ENCODE results near the gene PLA2G4B.

Gene PLA2G4B

DNA sequence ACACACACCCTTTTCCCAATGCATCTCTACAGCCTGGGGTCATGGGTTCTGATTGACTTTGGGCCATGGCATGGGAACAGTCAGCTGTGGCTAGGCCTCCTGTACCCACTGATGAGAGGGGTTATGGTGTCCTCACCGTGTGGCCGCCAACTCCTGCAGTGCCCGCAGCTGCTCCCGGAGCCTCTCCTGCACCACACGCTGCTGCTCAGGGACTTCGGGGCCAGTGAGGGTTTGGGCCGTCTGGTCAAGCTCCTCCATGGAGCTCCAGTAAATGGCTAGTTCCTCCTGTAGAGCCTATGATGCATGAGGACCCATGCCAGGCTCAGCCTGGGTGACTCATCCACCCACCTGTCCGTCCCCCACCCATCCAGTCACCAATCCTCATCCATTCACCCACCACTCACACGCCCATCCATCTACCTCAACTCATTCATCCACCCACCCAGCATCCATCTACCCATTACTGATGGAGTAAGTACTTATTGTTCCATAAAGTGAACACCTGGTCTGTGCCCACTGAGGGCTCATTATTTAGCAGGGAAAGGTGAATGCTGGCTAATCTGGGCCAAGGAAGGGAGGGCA is 33.6 kb downstream of the PLA2G4B start:
- DNase-seq = no peak

DNA sequence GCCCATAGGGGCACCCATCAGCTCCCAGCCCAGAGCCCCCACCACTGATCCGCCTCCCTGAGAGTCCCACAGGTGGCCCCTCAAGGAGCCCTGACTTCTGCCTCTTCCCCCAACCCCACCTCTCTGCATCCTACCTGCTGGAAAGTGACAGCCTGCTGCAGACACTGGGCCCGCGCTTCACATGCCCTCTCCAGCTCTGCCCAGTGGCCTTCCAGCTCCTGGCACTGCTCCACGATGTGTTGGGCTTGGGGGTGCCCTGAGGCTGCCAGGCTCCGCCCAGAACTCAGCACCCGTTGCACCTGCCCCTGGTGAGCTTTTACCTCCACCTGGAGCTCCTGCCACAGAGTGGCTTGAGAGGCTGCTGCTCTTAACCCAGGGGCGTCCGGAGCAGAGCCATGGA is 35.1 kb downstream of the PLA2G4B start:
- DNase-seq = no peak

DNA sequence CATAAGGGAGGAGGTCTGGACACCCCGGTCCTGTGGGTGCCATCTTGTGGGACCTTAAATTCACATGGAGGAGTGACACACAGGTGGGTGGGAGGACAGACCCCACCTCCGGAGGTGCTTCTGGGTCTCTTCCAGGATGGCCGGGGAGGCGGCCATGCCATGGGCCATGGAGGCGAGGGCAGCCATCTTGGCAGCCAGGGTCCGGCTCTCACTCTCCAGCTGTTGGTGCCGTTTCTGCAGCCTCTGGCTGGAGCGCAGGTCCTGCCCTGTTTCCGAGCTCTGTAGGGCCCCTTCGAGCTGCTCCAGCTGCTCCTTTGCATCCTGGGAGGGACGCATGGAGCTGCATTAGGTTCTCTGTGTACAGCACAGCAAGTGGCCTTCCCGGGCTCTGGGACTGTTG is 36.1 kb downstream of the PLA2G4B start:
- no peak for DNase-seq

DNA sequence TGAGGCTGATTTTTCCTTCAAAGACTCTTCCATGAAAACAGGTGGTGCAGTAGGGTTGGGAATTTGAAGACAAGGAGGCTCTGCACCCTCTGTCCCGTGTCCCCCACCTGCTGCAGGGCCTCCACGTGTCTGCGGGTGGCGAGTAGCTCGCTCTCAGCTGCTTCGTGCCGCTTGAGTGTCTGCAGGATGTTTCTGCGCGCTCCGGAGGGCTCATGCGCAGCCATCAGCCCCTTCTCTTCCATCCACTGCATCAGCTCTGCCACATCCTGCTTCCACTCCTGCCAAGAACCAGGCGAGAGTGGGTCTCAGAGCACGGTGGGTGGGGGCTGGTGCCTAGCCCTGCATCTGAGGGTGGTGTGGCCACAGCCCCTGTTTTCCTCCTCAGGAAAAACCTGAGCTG is 37.4 kb downstream of the PLA2G4B start:
- DNase-seq = no peak

DNA sequence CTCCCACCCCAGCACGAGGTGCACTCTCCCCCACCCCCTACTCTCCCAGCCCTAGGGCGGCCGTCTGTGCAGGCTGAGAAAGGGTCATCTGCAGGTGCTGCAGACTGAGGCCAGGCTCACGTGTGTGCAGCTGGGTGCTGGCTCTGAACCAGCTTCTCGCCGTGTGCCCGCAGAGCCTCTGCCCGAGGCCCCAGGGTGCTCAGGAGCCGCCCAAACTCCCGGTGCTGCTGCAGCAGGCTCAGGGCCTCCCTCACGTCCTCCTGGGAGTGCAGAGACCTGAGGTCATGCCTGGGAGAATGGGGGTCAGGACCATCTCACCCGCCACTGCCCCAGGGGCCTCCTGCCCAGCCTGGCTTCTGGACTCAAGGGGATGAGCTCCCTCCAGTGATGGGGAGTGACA is 38.0 kb downstream of the PLA2G4B start:
- no peak for DNase-seq

DNA sequence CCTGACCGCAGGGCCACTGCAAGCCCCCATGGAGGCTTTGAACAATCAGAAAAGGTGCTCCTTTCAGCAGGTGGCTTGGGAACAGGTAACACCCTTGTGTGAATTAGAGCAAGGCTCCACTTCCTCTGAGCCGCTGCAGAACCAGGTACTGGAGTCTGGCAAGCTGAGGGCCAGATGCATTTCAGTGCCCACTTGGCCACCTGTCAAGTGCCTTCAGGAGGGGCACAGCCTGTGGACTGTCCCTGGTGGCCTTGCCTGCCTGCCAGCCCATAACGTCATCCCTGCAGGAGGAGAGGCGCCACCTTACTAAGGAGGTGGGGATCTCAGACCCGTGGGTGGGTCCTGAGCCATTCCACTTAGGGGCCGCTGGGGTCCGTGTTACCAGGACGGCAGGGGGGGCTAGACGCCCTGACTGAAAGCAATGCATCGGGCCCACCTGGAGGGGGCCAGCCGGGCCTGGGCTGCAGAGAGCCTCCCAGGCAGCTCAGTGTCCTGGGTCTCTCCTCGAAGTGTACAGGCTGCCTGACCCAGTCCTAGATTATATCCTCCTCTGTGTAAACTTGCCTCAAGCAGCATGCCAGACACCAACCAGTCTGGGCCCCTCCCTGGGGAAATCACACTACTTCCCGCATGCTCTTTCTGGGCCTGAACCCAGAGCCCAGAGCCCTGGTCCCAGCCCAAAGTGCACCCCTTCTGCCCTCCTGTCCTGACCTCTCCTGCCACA is 39.1 kb downstream of the PLA2G4B start:
- DNase-seq = no peak

DNA sequence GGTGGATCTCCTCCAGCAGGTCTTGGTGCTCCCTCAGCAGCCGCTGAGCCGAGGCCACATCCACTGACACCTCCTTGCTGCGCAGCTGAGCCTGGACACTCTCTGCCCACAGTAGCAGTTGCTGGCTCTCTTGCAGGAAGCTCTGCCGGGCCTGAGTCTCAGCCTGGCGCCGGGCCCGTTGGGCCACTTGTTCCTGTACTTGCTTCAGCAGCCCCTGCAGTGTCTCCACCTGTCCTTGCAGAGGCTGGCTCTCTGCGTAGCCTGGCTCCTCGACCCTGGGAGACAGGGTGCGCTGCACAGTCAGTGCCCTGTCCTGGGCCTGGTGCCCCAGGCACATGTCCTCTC is 39.7 kb downstream of the PLA2G4B start:
- DNase-seq = no peak

DNA sequence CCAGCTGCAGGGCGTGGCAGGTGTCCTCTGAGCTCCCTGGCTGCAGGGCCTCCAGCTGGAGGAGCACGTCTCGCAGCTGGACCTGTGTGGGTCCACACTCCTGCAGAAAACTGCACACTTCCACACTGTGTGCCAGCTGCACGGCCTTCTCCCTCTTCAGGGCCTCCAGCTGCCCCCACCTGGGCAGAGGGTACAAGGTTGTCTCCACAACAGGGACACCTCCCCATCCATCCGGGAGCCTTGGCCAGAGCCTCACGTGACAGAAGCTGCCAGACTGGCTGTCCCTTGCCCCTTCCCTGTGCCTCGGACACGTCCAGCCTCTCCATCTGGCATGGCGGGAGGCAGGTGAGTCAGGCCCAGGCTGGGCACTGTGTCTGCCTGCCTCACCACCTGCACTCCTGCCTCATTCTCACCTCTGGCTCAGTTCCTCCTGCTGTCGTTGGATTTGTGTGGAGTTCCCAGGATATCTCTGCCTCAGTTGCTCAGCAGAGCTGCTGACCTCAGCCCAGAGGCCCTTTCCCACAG is 40.7 kb downstream of the PLA2G4B start:
- no peak for DNase-seq

DNA sequence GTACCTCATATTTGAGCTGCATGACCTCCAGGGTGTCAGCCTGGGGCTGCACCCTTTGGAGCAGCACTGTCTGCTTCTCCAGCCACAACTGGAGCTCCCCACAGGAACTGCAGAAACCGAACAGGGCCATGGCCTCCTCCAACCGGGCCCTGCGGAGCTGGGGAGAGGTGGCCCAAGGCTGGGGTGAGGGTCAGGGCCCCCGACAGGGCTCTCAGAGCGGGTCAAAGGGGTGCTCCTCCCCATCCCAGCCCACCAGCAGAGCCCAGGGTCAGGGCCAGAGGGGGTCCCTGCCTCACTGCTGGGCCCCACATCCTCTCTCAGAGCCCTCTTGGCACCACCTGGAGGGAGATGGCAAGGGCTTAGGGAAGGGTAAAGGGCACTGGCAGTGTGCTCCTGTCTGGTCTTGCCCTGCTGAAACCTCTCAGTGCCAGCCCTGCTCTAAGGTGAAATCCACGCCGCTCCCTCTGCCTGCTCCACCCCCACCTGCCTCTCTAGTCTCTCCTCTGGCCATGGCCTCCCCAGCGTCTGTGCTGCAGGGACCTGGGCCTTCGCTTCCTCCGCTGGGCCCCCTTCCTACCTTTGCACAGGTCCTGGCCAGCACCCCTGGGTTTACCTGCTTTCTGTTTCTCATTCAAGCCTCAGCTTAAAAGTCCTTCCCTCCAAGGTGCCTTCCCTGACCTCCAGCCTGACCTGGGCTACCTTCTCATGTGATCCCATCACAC is 41.7 kb downstream of the PLA2G4B start:
- DNase-seq = no peak

DNA sequence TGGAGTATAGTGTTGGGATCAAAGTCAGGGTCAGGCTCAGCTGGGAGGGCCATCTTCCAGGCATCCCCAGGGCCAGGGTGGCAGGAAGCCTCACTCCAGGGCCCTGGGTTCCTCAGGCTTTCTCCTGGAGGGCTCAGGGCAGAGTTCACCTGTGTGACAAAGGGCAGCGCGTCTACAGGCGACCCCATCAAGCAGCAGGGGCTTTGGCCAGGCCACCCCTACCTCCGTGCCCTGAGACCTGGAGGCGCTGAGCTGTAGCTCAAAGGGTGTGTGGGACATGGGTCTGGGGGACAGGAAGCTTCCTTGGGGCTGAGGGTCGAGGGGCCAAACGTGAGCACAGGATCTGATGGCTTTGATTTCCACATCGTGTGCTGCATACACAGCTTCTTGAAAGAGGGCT is 42.4 kb downstream of the PLA2G4B start:
- no peak for DNase-seq

DNA sequence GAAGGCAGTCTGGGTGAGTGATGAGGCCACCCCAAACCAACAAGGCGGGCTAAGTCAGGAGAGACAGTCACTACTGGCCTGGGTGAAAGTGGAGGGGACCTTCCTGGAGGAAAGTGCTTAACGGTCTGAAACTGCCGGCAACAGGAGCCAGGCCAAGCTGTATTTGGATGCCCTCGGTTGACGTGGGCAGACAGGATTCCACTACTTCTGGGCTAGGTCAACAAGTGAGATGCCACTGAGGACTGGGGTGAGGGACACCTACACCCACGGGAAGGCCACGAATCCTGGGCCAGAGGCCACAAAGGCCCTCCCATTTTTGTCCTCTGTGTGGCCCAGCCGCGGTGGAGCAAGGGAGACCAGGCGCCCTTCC is 42.9 kb downstream of the PLA2G4B start:
- no peak for DNase-seq

DNA sequence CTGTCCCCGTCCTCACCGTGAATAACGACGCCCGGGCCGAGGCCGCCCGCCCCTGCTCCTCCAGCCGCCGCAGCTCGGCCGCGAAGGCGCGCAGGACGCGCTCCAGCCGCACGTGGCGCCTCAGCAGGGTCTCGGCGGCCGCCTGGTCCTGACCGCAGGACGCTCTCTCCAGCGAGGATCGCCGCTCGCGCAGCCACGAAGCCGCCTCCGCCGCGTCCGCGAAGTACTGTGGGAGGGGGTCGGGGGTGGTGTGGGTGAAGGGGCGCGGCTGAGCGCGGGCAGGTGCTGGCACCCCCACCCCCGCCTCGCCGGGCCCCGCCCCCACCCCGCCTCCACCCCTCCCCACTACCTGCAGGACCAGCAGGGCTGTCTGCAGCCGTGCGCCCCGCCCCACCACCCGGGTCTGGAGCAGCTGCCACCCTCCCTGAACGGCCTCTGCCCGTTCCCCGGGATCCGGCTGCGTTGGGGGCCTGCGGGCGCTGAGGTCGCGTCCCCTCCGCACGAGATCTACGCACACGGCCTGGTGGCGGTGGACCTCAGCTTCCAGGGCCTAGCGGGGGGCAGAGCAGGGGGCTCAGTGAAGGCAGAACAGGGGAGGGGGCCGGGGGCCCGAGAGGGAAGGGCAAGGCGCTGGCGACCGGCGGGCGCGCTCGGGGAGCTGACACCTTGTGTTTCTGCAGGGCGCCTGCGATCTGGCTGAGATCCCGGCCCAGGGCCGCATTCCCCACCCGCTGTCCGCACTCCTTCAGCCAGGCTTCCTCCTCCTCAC is 43.5 kb downstream of the PLA2G4B start:
- peak; percentile 25 for DNase-seq

DNA sequence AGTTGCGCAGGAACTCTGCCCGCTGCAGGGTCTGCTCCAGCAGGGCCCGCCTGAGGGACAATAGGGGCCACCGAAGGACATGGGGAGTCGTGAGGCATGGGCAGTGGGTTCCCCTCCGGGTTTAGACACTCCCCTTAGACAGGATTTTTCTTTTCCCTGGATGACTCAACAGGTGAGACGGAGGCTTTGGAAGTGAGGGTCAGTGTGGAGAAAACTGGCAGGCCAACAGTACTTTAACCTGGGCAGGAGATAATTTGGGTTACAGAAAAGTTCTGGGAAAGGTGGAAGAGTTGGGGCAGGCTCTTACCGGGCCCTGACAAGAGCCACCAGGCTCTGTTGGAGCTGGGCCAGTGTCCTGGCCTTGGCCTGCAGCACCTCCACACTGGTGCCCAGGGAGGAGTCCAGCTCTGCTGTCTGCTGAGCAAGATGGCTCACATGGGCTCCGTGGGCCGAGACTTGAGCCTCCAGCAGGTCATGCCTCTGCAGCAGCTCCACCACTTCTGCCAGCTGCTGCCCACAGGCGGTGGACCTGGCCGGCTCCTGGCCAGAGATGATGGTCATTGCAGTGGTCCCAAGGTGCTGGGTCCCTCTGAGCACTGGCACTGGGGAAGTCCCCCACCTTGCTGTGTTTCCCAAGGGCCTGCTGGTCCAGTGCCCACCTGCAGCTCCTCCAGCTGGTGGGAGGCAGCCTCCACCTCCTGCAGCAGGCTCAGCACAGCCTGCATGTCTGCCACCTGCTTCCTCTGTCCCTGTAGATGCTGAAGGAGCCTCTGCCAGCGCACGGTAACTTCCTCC is 44.2 kb downstream of the PLA2G4B start:
- peak; percentile 35 for DNase-seq

DNA sequence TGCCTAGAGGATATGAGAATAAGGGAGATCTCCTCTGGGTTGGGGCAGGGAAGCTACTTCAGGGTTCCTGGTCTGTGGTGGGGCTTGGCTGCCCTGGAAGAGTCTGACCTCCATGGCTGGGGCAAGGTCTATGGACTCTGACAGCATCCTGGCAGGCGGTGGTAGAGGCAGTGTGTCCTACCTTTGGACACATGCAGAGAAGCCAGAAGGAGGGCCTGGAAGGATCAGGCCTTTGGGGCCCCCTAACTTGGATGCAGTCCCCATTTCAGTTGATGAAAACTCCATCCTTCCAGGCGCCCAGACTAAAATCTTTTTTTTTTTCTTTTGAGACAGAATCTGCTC is 44.8 kb downstream of the PLA2G4B start:
- DNase-seq = no peak

DNA sequence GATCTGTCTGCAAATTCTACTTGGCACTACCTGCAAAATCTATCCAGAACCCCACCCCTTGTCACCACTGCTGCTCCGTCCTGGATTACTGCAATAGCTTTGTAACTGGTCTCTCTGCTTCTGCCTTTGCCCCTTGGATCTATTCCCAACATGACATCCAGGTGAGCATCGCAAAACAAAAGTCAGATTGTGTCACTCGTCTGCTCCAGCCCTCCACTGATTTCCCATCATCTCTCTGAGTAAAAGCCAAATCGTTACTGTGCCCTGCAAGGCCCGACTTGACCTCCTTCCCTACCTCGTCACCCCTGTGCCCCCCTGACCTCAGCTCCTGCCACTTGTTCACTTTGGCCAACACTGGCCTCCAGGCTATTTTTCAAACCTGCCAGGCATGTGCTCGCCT is 45.8 kb downstream of the PLA2G4B start:
- DNase-seq = no peak

DNA sequence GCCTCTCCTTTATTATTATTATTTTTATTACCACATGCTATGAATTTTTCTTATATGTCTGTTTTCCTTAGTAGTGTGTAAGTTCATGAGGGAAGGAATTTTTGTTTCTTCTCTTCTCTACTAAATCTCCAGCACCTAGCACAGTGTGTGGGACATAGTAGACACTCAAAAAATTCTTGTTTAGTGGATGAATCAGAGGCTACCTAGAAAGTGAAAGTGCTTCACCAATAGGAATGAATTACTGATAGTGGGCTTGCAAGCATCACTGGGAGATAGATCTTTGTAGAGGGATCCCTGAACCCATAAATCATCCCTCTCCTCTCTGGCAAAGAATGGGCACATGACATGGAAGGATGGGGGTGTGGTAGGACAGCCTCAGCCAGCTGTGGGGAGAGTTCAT is 46.7 kb downstream of the PLA2G4B start:
- DNase-seq = no peak

DNA sequence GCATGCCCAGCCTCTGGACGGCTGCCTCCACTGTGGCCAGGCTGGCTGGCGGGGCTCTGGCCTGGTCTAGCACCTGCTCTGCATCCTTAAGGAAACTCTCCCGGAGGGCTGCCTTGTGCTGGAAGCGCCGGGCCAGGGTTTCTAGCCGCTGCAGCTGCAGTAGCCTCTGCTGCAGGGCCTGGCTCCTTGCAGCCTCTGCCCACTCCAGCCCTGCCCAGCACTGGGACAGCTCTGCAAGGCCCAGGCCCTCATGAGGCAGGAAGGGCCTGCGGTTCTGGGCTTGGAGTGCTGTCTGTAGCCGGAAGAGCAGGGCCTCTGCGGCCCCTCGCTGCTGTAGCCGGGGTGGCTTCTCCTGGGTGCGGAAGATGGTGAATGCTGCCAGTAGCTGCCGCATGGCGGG is 47.2 kb downstream of the PLA2G4B start:
- no peak for DNase-seq

DNA sequence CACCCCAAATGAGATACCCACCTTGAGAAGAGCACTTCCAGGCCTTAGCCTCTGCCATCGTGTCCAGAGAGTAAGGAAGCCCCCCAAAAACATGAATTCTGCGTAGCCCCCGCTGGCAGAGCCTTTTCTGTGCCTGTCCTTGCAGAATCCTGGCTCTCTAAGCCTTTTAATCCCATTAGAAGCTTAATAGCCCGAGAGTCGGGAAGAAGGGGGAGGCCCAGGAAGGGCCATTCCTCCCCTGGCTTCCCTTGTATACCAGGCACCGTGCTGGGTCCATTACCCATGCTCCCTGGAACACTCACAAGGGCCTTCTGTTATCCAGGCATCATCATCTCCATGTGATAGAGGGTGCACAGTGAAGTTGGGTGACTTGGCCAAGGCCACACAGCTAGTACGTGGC is 48.1 kb downstream of the PLA2G4B start:
- DNase-seq = no peak

DNA sequence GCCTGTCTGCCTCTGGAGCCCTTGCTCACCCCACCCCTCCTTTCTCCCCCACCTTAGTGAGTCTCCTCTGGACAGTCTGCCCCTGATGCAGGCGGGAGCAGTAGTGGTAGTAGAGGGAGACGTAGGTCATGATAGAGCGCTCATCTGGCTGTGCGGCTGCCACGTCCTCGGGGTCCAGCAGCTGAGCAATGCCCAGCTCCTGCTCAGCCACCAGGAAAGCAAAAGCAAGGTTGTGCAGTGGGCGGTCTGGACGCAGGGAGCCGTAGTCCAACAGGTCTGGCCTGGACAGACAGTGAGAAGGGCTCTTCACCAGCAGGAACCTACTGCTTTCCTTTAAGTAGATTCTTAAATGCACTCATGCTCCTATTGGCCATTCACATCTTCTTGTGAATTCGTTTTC is 48.5 kb downstream of the PLA2G4B start:
- no peak for DNase-seq

DNA sequence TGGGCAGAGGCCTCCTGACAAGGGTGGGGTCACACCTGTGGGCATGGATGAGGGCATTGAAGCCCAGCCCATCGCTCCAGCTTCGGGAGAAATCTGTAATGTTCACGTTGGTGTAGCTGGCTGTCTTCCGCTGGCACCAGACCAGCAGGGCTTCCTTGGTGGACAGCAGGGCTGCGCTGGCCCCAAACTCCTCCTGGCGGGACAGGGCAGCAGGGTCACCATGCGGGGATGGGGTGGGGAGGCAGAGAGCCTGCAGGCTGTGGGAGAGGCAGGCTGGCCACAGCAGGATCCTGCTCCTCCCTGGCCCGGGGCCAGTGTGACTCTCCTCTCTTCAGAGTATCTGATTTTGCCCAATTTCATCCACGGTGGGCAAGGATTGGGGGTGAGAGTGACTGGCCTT is 49.2 kb downstream of the PLA2G4B start:
- DNase-seq = no peak

DNA sequence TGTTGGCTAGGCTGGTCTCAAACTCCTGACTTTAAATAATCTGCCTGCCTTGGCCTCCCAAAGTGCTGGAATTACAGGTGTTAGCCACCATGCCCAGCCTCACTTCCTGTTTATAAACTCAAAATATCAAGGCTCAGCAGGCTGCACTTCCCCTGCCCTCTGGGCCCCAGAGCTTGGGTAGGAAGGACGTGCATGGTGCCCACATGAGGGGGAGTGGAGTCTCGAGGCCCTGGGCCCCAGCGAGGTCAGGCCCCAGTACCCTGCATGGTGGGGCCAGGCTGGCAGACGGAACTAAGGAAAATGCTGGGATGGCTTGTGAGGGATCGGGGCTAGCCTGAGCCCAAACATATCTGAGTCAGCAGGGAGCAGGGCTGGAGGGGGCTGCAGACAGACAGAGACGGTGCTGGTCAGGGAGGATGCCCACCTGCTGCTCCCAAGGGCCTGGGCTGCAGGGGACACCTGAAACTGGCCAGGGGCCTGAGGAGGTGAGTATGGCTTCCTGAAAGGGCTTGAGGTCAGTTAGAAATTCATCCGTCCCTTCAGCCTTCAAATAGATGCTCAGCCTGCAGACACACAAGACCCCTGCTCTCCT is 50.1 kb downstream of the PLA2G4B start:
- peak; percentile 40 for DNase-seq

DNA sequence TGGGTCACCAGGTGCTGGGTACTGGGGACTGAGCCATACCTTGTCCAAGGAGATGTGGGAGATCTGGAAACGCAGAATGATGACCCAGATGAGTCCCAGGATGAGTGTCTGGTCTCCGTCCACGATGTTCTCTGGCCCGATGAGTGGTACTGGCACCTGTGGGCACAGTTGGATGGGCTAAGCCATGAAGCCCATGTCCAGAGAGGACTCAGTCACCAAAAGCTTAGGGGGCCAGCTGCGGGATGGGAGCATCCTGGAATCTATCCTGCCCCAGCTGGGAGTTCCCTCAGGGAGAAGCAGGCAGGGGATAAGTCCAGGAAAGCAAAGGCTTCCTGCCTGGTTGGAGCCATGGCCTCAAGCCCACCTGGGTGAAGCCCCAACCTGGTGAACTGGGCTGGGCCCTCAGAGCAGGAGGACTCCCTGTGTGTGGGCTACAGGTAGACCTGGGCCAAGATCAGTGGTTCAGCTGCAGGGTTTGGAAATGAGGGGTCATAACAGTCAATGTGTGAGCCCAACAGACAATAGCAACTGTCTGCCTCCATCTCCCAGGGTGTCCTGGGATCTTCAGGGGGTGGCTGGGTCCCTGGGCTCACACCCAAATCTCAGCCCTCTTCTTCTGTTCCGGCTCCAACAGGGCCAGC is 51.5 kb downstream of the PLA2G4B start:
- no peak for DNase-seq

All from hematopoietic multipotent progenitor cell treated with erythropoietin and hydrocortisone succinate and interleukin-3 and kit ligand, for 4 days (in vitro differentiated cells).